GM18867 (cell line): ENCODE measurements around the gene SRR.
"Not testable (repeated sequence)": the region's sequence is repeated elsewhere in the genome, so short reads cannot be mapped to it uniquely, and the experiment has no call there.

Experiments used
- ATAC-seq: cut with Tn5 transposase; IDR thresholded peaks from one replicate; pipeline ENCODE4 v1.9.1; 2021; ENCODE audit warnings: mild to moderate bottlenecking, moderate library complexity; ENCODE audit not compliant: unreplicated experiment

SRR gene, protein sequence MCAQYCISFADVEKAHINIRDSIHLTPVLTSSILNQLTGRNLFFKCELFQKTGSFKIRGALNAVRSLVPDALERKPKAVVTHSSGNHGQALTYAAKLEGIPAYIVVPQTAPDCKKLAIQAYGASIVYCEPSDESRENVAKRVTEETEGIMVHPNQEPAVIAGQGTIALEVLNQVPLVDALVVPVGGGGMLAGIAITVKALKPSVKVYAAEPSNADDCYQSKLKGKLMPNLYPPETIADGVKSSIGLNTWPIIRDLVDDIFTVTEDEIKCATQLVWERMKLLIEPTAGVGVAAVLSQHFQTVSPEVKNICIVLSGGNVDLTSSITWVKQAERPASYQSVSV

GRCh38 chr17:2303204-2304188 lies at the start of gene SRR, which contains the start of gene SMG6:
Gene SRR (plus strand): TSS chr17:2303950. CDS start chr17:2315561, 11,611 bp downstream.
Gene SMG6 (minus strand): TSS chr17:2303785. CDS start chr17:2303720, 65 bp downstream.
- ATAC-seq: peak; percentile 80

DNA sequence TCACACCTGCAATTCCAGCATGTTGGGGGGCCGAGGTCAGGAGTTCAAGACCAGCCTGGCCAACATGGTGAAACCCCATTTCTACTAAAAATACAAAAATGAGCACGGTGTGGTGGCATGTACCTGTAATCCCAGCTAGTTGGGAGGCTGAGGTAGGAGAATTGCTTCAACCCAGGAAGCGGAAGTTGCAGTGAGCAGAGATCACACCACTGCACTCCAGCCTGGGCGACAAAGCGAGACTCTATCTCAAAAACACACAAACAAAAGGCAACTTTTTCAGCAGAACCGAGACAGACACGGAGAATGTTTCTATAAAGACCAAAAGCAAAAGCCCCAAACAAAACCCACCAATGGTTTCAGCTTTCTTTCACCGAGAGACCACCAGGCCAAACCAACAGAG lies 44.9 kb upstream of the SRR start:
- ATAC-seq: not testable (repeated sequence)

DNA sequence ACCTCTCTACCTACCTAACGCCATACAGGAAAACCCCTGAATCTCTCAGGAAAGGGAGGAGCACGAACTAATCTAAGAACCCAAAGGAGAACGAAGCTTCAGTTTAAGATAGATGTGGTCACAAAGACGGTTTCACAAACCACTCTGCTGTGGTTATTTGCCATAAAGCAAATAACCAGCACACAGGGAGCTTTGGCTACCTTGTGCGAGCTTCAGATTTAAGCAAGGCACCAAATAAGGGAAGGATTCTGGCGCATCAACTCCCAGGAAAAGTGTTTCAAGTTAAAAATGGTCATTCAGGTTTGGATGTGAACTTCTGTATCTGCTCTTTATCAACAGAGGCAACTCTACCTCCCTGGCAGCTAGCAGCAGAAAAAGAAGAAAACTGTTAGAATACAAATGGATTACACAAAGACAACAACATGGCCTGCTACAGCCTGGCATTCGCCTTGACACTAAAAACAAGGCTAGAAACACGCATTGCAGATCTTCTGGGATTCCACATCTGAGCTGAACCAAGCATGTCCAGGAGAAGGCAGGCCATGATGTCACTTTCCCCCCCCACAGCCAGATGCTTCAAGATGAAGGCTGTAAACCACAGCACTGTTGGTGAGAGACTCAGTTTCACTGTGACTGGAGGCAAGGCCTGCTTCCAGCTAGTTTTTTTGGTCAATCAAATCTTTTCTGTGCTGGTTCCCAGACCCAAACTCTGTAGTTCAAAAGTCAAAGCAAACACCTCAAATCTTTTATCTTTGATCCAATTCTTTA lies 43.8 kb upstream of the SRR start:
- peak; percentile 70 for ATAC-seq

GRCh38 chr17:2262135-2262587 lies 41.6 kb upstream of the SRR start:
- no peak for ATAC-seq

- no peak for ATAC-seq
Observed at GRCh38 chr17:2263183-2264066, 40.3 kb upstream of the SRR start.

DNA sequence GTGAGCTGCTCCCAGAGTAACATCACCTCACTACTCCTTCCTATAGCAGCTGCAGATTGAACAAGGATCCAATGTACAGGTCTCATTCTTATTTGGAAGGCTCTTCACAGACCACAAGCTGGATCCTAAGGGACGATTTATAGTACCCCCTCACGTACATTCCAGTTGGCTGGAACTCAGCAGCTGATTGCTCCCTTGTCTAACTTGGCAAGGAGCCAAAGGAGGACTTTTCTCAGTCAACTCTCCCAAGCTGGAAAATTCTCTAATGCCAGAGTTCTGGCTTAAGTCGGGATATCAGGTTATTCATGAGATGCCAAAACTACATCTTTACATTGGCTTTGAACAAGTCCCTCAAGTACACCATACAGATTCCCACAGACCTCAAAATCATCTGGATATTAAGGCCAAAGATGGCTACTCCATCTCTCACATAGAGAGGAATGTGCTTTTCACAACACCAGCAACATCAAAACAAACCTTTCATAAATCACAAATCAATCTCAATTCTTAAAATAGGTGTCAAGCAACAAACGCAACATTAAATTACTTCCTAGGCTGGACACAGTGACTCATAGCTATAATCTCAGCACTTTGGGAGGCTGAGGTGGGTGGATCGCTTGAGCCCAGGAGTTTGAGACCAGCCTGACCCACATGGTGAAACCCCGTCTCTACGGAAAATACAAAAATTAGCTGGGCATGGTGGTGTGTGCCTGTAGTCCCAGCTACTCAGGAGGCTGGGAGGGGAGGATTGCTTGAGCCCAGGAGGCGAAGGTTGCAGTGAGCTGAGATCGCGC lies 39.5 kb upstream of the SRR start:
- ATAC-seq: no peak

- ATAC-seq: not testable (repeated sequence)
Observed at GRCh38 chr17:2265166-2265565, 38.6 kb upstream of the SRR start.

GRCh38 chr17:2266045-2266864 lies 37.5 kb upstream of the SRR start:
- ATAC-seq: peak; percentile 76

DNA sequence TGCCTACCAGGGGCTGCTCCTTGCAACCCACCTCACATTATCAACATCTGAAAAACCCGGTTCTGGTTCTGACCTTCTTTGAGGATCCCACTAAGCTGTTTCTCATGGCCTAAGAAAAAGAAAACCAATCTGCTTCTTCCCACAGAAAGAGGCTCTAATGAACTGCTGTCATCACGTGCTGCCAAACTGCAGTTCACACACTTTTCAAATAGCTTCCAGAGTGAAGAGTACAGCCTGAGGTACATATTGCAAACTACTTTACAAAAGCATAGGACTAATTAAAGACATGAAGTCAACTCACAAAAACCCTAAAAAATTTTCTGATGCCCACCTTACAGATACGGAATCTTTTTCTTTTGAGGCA lies 36.9 kb upstream of the SRR start:
- ATAC-seq: peak; percentile 18

DNA sequence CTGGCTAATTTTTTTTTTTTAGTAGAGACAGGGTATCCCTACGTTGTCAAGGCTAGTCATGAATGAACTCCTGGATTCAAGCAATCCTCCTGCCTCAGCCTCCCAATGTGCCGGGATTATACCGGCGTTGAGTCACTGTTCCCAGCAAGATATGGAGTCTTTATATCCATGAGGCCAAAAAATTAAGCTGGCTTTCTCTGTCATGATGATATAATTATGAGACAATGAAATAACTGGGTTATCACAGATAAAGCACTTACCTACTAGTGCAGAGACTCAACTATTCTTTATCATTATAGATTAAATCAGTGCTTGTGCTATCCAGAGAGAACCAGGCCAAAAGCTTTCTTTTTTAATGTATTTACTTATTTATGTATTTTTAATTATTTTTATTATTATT lies 36.4 kb upstream of the SRR start:
- no peak for ATAC-seq

DNA sequence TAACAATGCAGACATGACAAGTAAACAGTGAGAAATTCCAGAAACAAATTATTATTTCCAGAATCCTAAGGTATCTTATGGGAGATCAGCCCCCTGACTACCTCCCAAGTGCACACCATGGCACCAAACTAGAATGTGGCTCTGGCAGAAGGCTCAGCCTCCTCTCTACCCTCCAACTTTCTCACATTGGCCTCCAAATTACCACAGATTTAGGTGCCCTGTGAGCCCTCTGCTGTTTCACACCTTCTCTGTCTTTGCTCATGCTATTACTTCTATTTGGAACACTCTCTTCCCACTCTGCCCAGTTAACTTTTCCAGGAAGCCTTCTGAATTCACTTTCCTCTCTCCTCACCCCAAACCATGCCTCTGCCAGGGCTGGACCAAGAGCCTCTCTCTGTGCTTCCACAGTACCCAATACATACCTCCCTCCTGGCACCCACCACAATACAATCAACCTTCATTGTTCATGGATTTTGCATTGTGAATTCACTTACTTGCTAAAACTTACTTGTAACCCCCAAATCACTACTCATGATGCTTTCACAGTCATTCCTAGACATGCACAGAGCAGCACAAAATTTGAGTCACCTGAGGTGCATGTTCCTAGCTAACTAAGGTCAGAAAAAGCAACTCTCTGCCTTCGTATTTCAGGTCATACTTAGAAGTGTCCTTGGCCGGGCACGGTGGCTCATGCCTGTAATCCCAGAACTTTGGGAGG lies 31.6 kb upstream of the SRR start:
- no peak for ATAC-seq

DNA sequence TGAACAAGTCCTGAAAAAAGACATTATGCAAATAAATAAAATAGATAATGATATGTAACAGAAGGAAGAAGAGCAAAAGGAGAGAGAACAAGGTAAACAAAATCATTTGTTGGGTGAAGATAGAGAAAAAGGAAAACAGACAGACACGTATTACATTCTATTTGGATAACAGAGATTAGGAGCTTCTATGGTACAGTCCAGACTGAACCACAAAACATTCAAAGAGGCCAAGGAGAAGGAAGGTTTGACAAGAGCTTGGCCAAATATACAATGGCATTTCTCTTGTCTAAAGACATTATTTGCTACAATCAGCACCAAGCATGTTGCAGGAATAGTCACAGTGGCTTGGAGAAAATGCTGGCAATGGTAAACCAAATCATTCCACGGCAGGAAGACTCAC lies 29.3 kb upstream of the SRR start:
- ATAC-seq: no peak

- no peak for ATAC-seq
Observed at GRCh38 chr17:2275722-2276121, 28.0 kb upstream of the SRR start.

- ATAC-seq: no peak
Observed at GRCh38 chr17:2277429-2278170, 26.1 kb upstream of the SRR start.

GRCh38 chr17:2279707-2280106 lies 24.0 kb upstream of the SRR start:
- ATAC-seq: no peak

DNA sequence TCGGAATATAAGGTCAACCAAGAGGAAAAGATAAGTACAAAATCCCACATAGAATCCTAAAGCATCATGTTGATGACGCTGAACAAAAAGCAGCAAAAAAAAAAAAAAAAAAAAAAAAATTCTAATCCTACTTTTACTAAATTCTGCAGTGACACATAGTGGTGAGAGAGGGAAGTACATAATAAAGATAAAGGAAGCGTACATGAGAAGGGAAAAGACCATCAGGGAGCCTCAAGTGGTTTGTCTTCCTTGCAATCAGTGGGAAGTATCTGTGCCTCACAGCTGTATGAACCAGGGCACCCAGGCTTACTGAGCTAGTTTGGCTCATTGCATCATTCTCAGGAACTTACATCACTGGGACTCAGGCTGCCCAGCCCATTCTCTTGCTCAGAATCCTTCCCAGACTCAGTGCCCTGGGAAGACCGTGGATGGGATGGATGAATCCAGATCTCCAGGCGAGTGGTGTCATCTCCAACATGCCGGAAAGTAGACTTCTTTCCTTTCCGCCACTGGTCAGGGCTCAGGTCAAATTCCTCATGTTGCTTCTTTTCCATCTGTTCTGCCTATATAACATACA lies 21.4 kb upstream of the SRR start:
- no peak for ATAC-seq

GRCh38 chr17:2283302-2283701 lies 20.4 kb upstream of the SRR start:
- ATAC-seq: no peak
